Stimulated activated CD4-positive, alpha-beta T cell treated with anti-CD3 and anti-CD28 coated beads, Interleukin-1b, Interleukin-23, amount 100 ng/mL, for 48 hours (primary cell): ENCODE measurements around the gene SLC9A9.

ENCODE experiments used
- DNase-seq: peaks from one replicate; pipeline ENCODE4 v3.0.0-alpha.2; 2020

Gene SLC9A9

GRCh38 chr3:143383421-143383820 is 464.8 kb downstream of the SLC9A9 start:
- no peak for DNase-seq

GRCh38 chr3:143382816-143383215 is 465.5 kb downstream of the SLC9A9 start:
- no peak for DNase-seq

- DNase-seq = no peak
Measured at GRCh38 chr3:143380449-143380848, 467.8 kb downstream of the SLC9A9 start.

- no peak for DNase-seq
Measured at GRCh38 chr3:143375698-143376097, 472.6 kb downstream of the SLC9A9 start.

GRCh38 chr3:143367171-143367570 is 481.1 kb downstream of the SLC9A9 start:
- DNase-seq = no peak

- no peak for DNase-seq
Measured at GRCh38 chr3:143366672-143367071, 481.6 kb downstream of the SLC9A9 start.

GRCh38 chr3:143363949-143364348 is 484.3 kb downstream of the SLC9A9 start:
- no peak for DNase-seq

- no peak for DNase-seq
Measured at GRCh38 chr3:143363276-143363675, 485.0 kb downstream of the SLC9A9 start.

- no peak for DNase-seq
Measured at GRCh38 chr3:143362115-143362991, 485.9 kb downstream of the SLC9A9 start.

- DNase-seq = no peak
Measured at GRCh38 chr3:143361589-143361988, 486.7 kb downstream of the SLC9A9 start.

GRCh38 chr3:143360244-143360643 is 488.0 kb downstream of the SLC9A9 start:
- DNase-seq = no peak

- DNase-seq = no peak
Measured at GRCh38 chr3:143358793-143359491, 489.3 kb downstream of the SLC9A9 start.

- DNase-seq = no peak
Measured at GRCh38 chr3:143358155-143358792, 490.0 kb downstream of the SLC9A9 start.

GRCh38 chr3:143357700-143358099 is 490.6 kb downstream of the SLC9A9 start:
- DNase-seq = no peak

- no peak for DNase-seq
Measured at GRCh38 chr3:143356839-143357238, 491.4 kb downstream of the SLC9A9 start.

- DNase-seq = no peak
Measured at GRCh38 chr3:143354342-143354741, 493.9 kb downstream of the SLC9A9 start.

- DNase-seq = no peak
Measured at GRCh38 chr3:143352850-143353550, 495.3 kb downstream of the SLC9A9 start.

GRCh38 chr3:143351895-143352608 is 496.2 kb downstream of the SLC9A9 start:
- no peak for DNase-seq

- no peak for DNase-seq
Measured at GRCh38 chr3:143351354-143351753, 496.9 kb downstream of the SLC9A9 start.

GRCh38 chr3:143349455-143349854 is 498.8 kb downstream of the SLC9A9 start:
- no peak for DNase-seq

- DNase-seq = no peak
Measured at GRCh38 chr3:143348486-143349327, 499.6 kb downstream of the SLC9A9 start.
